Muscle of leg (tissue), 9 donors: ENCODE measurements around the gene PALM3. TPM values are rescaled to one million over a fixed set of nuclear protein-coding genes. Genes with fewer than 3 reads are reported as not detected.

ENCODE experiments used
- polyA plus RNA-seq, 8 donors: library from polyadenylated mRNA; unstranded; fragments of 120-200 nt; gene quantifications; one replicate each; pipeline versions ENCODE4 v1.2.1 to v1.2.3, GENCODE V29; 2013; ENCODE audit warnings: inconsistent platforms in 1 of 8, low replicate concordance in 1 of 8; ENCODE audit not compliant: insufficient read length in 8 of 8, insufficient read depth in 1 of 8
- total RNA-seq: library from RNA; stranded (reverse); fragments of 120-200 nt; gene quantifications from one replicate; pipeline ENCODE4 v1.2.4, GENCODE V29; 2013

PALM3 gene
- total and polyA plus RNA-seq, 9 donors = 0.18 to 2.3 (median 1.2) TPM

Other genes with a start within 250 kb of the PALM3 start
- gene NANOS3, start 184.9 kb downstream of the PALM3 start, total RNA-seq = 2.6 TPM
- 1 to 10 TPM in 7 of 8 donors, under 1 TPM in 1; 0.71 to 3.4 (median 1.4) TPM for gene NANOS3, start 184.9 kb downstream of the PALM3 start, polyA plus RNA-seq
- 2.1 TPM for gene BRME1, start 156.0 kb downstream of the PALM3 start, total RNA-seq
- gene BRME1, start 156.0 kb downstream of the PALM3 start, polyA plus RNA-seq = 1 to 10 TPM; 2.4 to 6.1 (median 4.0) TPM
- gene CC2D1A, start 155.9 kb downstream of the PALM3 start, total RNA-seq = 8.7 TPM
- 10 to 100 TPM; 12.0 to 18.6 (median 15.3) TPM for gene CC2D1A, start 155.9 kb downstream of the PALM3 start, polyA plus RNA-seq
- 0.09 TPM for gene PODNL1, start 123.7 kb downstream of the PALM3 start, total RNA-seq
- 1 to 10 TPM in 2 of 8 donors, under 1 TPM in 6; 0.63 to 1.4 (median 0.98) TPM for gene PODNL1, start 123.7 kb downstream of the PALM3 start, polyA plus RNA-seq
- gene DCAF15, start 109.6 kb downstream of the PALM3 start, total RNA-seq = 14.9 TPM
- 10 to 100 TPM; 18.6 to 26.1 (median 21.5) TPM for gene DCAF15, start 109.6 kb downstream of the PALM3 start, polyA plus RNA-seq
- 1.8 TPM for gene RFX1, start 55.8 kb downstream of the PALM3 start, total RNA-seq
- gene RFX1, start 55.8 kb downstream of the PALM3 start, polyA plus RNA-seq = 1 to 10 TPM; 6.2 to 9.5 (median 7.3) TPM
- gene RLN3, start 33.9 kb downstream of the PALM3 start, total RNA-seq = not detected
- not detected for gene RLN3, start 33.9 kb downstream of the PALM3 start, polyA plus RNA-seq
- gene IL27RA, start 30.3 kb downstream of the PALM3 start, total RNA-seq = 3.4 TPM
- 1 to 10 TPM; 1.9 to 6.1 (median 4.1) TPM for gene IL27RA, start 30.3 kb downstream of the PALM3 start, polyA plus RNA-seq
- gene MISP3, start 10.7 kb upstream of the PALM3 start, total RNA-seq = 0.62 TPM
- 1 to 10 TPM in 2 of 8 donors, under 1 TPM in 6; 0.65 to 1.4 (median 0.78) TPM for gene MISP3, start 10.7 kb upstream of the PALM3 start, polyA plus RNA-seq
- gene C19orf67, start 23.7 kb upstream of the PALM3 start, total RNA-seq = 0.18 TPM
- not detected for gene C19orf67, start 23.7 kb upstream of the PALM3 start, polyA plus RNA-seq
- 27.1 TPM for gene SAMD1, start 28.7 kb upstream of the PALM3 start, total RNA-seq
- 10 to 100 TPM; 38.3 to 53.6 (median 44.8) TPM for gene SAMD1, start 28.7 kb upstream of the PALM3 start, polyA plus RNA-seq
- 121 TPM for gene PRKACA, start 55.7 kb upstream of the PALM3 start, total RNA-seq
- 100 to 1,000 TPM; 303 to 485 (median 426) TPM for gene PRKACA, start 55.7 kb upstream of the PALM3 start, polyA plus RNA-seq
- 6.6 TPM for gene ASF1B, start 74.5 kb upstream of the PALM3 start, total RNA-seq
- 10 to 100 TPM in 7 of 8 donors, 1 to 10 TPM in 1; 8.2 to 15.1 (median 12.7) TPM for gene ASF1B, start 74.5 kb upstream of the PALM3 start, polyA plus RNA-seq
- 7.8 TPM for gene ADGRL1, start 144.1 kb upstream of the PALM3 start, total RNA-seq
- gene ADGRL1, start 144.1 kb upstream of the PALM3 start, polyA plus RNA-seq = 10 to 100 TPM; 14.3 to 28.0 (median 21.5) TPM